ENCODE data around the gene MMP25.
"Not testable (repeated sequence)": the region's sequence is repeated elsewhere in the genome, so short reads cannot be mapped to it uniquely, and the experiment has no call there.

The MMP25 gene

GRCh38 chr16:3030222-3031212, 15.8 kb upstream of the MMP25 start:
- no peak for DNase-seq

GRCh38 chr16:3032624-3033023, 13.7 kb upstream of the MMP25 start:
- no peak for DNase-seq

GRCh38 chr16:3035289-3035971, 10.9 kb upstream of the MMP25 start:
- no peak for DNase-seq

- DNase-seq: no peak
Observed at GRCh38 chr16:3035972-3036725, 10.2 kb upstream of the MMP25 start.

- no peak for DNase-seq
Observed at GRCh38 chr16:3036726-3037315, 9.5 kb upstream of the MMP25 start, which contains the start of gene BICDL2. TSS of gene BICDL2 (minus strand) at chr16:3036944. CDS start at chr16:3035496, 1,448 bp downstream.

- DNase-seq: no peak
Observed at GRCh38 chr16:3038256-3038655, 8.1 kb upstream of the MMP25 start.

- DNase-seq: no peak
Observed at GRCh38 chr16:3038896-3039295, 7.5 kb upstream of the MMP25 start.

GRCh38 chr16:3042376-3042775, 4.0 kb upstream of the MMP25 start:
- no peak for DNase-seq

GRCh38 chr16:3044708-3045107, 1.7 kb upstream of the MMP25 start:
- DNase-seq: no peak

- no peak for DNase-seq
Observed at GRCh38 chr16:3046641-3047386, 453 bp downstream of the MMP25 start.

GRCh38 chr16:3047387-3047720, 993 bp downstream of the MMP25 start:
- DNase-seq: no peak

GRCh38 chr16:3049921-3050481, 3.6 kb downstream of the MMP25 start:
- DNase-seq: no peak

GRCh38 chr16:3050487-3050886, 4.1 kb downstream of the MMP25 start:
- no peak for DNase-seq

- no peak for DNase-seq
Observed at GRCh38 chr16:3051009-3051408, 4.6 kb downstream of the MMP25 start.

- peak in 1 of 2 donors; percentile 44 for DNase-seq
Observed at GRCh38 chr16:3051494-3051893, 5.1 kb downstream of the MMP25 start.

GRCh38 chr16:3052571-3053329, 6.4 kb downstream of the MMP25 start:
- DNase-seq: not testable (repeated sequence)

GRCh38 chr16:3053330-3053710, 7.0 kb downstream of the MMP25 start:
- not testable (repeated sequence) for DNase-seq

- no peak for DNase-seq
Observed at GRCh38 chr16:3054965-3055733, 8.8 kb downstream of the MMP25 start.

GRCh38 chr16:3055734-3056115, 9.4 kb downstream of the MMP25 start:
- DNase-seq: not testable (repeated sequence)
